Stomach (tissue), 9 donors: ENCODE results near the gene RANBP1. TPM values are rescaled to one million over a fixed set of nuclear protein-coding genes. Genes with fewer than 3 reads are reported as not detected.

ENCODE experiments used
- DNase-seq, 2 donors: peaks; one replicate each; pipeline versions ENCODE4 v3.0.0 to v3.0.0-alpha.2; 2013 to 2019
- H3K27ac ChIP-seq, 5 donors: fragments of 200-600 bp in 4 of 5; sonication (generic) in 4 of 5; one replicate each; pipeline ENCODE4 v1.5.1; 2013 to 2019; ENCODE audit warnings: mild to moderate bottlenecking in 1 of 5, moderate library complexity in 1 of 5
- H3K27me3 ChIP-seq, 3 donors: fragments of 200-600 bp; sonication (generic); one replicate each; pipeline ENCODE4 v1.5.1; 2017 to 2019; ENCODE audit warnings: mixed run types in 1 of 3
- H3K36me3 ChIP-seq, 4 donors: fragments of 200-600 bp; sonication (generic); 1 replicate in 3 of 4; 2 replicates in 1 of 4; pipeline ENCODE4 v1.5.1; 2016 to 2019
- H3K4me1 ChIP-seq, 4 donors: fragments of 200-600 bp; sonication (generic); one replicate each; pipeline ENCODE4 v1.5.1; 2016 to 2019
- H3K4me3 ChIP-seq, 4 donors: fragments of 200-600 bp; sonication (generic) in 3 of 4; one replicate each; pipeline ENCODE4 v1.5.1; 2016 to 2019; ENCODE audit warnings: mild to moderate bottlenecking in 1 of 4
- H3K9me3 ChIP-seq, 4 donors: fragments of 200-600 bp; sonication (generic); one replicate each; pipeline ENCODE4 v1.5.1; 2016 to 2019
- CTCF ChIP-seq, 7 experiments: fragments of 450-650 bp in 4 of 7; fragments of 200-600 bp in 3 of 7; sonication (generic) in 3 of 7; IDR thresholded peaks; one replicate each; pipeline ENCODE4 v1.5.1; 2016 to 2019; ENCODE audit warnings: antibody characterized with exemption in 7 of 7, control low read depth in 2 of 7, mild to moderate bottlenecking in 1 of 7
- EP300 ChIP-seq: sonication (generic); formaldehyde crosslinking; IDR thresholded peaks from one replicate; pipeline ENCODE4 v1.6.1; 2017; ENCODE audit warnings: antibody characterized with exemption
- POLR2A ChIP-seq, 4 donors: fragments of 450-650 bp; IDR thresholded peaks; one replicate each; pipeline ENCODE4 v1.6.1; 2016; ENCODE audit warnings: antibody characterized with exemption in 4 of 4, control low read depth in 2 of 4, mild to moderate bottlenecking in 1 of 4, moderate library complexity in 1 of 4
- POLR2AphosphoS5 ChIP-seq, 3 donors: sonication (generic); formaldehyde crosslinking; IDR thresholded peaks; one replicate each; pipeline ENCODE4 v1.6.1; 2016; ENCODE audit warnings: antibody characterized with exemption in 3 of 3
- WGBS, 5 donors: extraction: QIAGEN DNeasy Blood & Tissue Kit in 3 of 5; methylation state at CpG; one replicate each; pipeline versions ENCODE4 v1.1.5 to v1.1.7; 2013 to 2018; 5-methylcytosine and 5-hydroxymethylcytosine counted together
- intact Hi-C: fragments of 100-400 bp; cut with DNase I; formaldehyde crosslinking; loops from one replicate; pipeline ENCODE4 v1.15.1; 2023; ENCODE audit warnings: low total_unique reads
- polyA plus RNA-seq, 3 donors: library from polyadenylated mRNA; stranded (reverse); fragments of 200-250 nt; gene quantifications; one replicate each; pipeline ENCODE4 v1.2.3, GENCODE V29; 2013
- total RNA-seq, 5 donors: library from RNA; depleted of rRNA; stranded (reverse); fragments of >200 nt; gene quantifications; one replicate each; pipeline versions ENCODE4 v1.1.0 to v1.2.3, GENCODE V29; 2014 to 2016
- donor health status: healthy with polysubstance abuse.
- donor health status: Bipolar disorder and iron deficiency.
- donor health status: healthy.

The RANBP1 gene
- total and polyA plus RNA-seq, 8 donors: 23.9 to 200 (median 91.9) TPM

DNA sequence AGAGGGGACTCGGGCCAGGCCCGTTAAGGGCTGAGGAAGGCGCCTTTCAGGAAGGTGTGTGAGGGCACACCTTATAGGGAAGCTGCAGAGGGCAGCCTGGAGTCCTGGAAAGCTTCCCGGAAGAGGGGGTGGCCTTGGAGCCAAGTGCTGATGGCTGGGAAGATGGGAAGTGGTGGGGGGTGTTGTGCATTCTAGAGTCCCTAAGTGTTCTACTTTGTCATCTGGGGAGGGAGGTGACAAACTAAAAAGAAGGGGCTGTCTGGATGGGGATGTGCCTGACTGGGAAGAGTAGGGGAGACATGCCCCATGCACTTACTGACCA lies 22.5 kb downstream of the RANBP1 start:
- intact Hi-C loops: no loop called here
- TF ChIP-seq CTCF (IDR thresholded peaks at IDR 0.05): no peak
- TF ChIP-seq EP300: no peak
- no peak for TF ChIP-seq POLR2A (IDR thresholded peaks at IDR 0.05)
- no peak for TF ChIP-seq POLR2AphosphoS5 (IDR thresholded peaks at IDR 0.05)
- Histone ChIP-seq H3K4me1 (peaks cover 35 to 54% (median 53%) of the 10 kb centered on the region in 4 donors), H3K27ac (peak overlapping the region in 2 of 5 donors; percentile 5 to 50), H3K27me3 (no peaks in the 10 kb centered on the region), H3K9me3 (no peaks in the 10 kb centered on the region), H3K4me3 (no peak overlapping the region), H3K36me3 (peaks cover 7 to 44% (median 39%) of the 10 kb centered on the region in 4 donors)
- WGBS, 5 donors: 35 to 60% (median 41%) methylated on average over 4 of the region's 4 CpGs
- DNase-seq: no peak

DNA sequence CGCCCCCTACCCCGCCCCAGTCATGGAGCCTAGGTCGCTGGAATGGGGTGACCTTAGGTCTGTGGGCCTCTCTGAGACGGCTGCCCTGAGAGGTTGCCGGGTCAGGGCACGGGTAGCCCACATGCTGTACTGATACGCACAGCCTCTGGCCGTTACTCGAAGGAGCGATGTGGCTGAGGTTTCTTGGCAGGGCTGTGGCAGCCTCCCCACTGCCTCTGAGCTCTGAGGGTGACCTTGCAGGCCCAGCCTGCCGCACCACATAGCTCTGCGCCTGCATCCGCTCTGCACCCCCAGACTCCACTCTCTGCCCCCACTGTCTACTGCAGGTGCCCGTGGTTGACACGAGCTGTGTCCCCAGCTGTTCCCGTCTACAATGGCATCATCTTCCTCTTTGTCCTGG lies 23.0 kb downstream of the RANBP1 start:
- 88 to 93% (median 92%) methylated on average over 12 to 16 of the region's 16 CpGs for WGBS, 5 donors

GRCh38 chr22:20139391-20140106 lies 23.6 kb downstream of the RANBP1 start:
- intact Hi-C loops: no loop called here
- no peak for TF ChIP-seq POLR2AphosphoS5 (IDR thresholded peaks at IDR 0.05)
- no peak for TF ChIP-seq EP300
- no peak for TF ChIP-seq CTCF (IDR thresholded peaks at IDR 0.05)
- no peak for TF ChIP-seq POLR2A (IDR thresholded peaks at IDR 0.05)
- Histone ChIP-seq H3K36me3 (peaks cover 7 to 56% (median 49%) of the 10 kb centered on the region in 4 donors), H3K27me3 (no peaks in the 10 kb centered on the region), H3K4me1 (peaks cover 28 to 43% (median 41%) of the 10 kb centered on the region in 4 donors), H3K27ac (no peak overlapping the region), H3K9me3 (no peaks in the 10 kb centered on the region), H3K4me3 (no peak overlapping the region)
- DNase-seq: no peak
- WGBS, 5 donors: 91 to 94% (median 93%) methylated on average over 16 to 36 of the region's 36 CpGs

More for the DNA sequence above, 23.0 kb downstream of the RANBP1 start:
- Histone ChIP-seq H3K4me1 (peaks cover 31 to 50% (median 48%) of the 10 kb centered on the region in 4 donors), H3K27ac (no peak overlapping the region), H3K4me3 (no peak overlapping the region), H3K27me3 (no peaks in the 10 kb centered on the region), H3K9me3 (no peaks in the 10 kb centered on the region), H3K36me3 (peaks cover 7 to 49% (median 44%) of the 10 kb centered on the region in 4 donors)
- no peak for DNase-seq
- TF ChIP-seq CTCF (IDR thresholded peaks at IDR 0.05) (no peak), EP300 (no peak), POLR2A (IDR thresholded peaks at IDR 0.05) (no peak), POLR2AphosphoS5 (IDR thresholded peaks at IDR 0.05) (no peak)
- intact Hi-C loops: no loop called here

- peaks cover 7 to 61% (median 52%) of the 10 kb centered on the region in 4 donors for H3K36me3 ChIP-seq
- H3K27ac ChIP-seq: no peak overlapping the region
- no peaks in the 10 kb centered on the region for H3K27me3 ChIP-seq
- H3K4me3 ChIP-seq: no peak overlapping the region
- H3K4me1 ChIP-seq: peaks cover 27 to 37% (median 36%) of the 10 kb centered on the region in 4 donors
- intact Hi-C loops: no loop called here
- WGBS, 5 donors: 89 to 100% (median 93%) methylated on average over 1 to 11 of the region's 11 CpGs
- H3K9me3 ChIP-seq: no peaks in the 10 kb centered on the region
- no peak for TF ChIP-seq EP300
- TF ChIP-seq POLR2AphosphoS5 (IDR thresholded peaks at IDR 0.05): no peak
- TF ChIP-seq POLR2A (IDR thresholded peaks at IDR 0.05): no peak
- TF ChIP-seq CTCF (IDR thresholded peaks at IDR 0.05): no peak
- no peak for DNase-seq
Measured at GRCh38 chr22:20140107-20140445, 24.2 kb downstream of the RANBP1 start.
